HCT116 (cell line): Measurements from ENCODE around the gene KCNB1. TPM values are rescaled to one million over a fixed set of nuclear protein-coding genes. Genes with fewer than 3 reads are reported as not detected.

Source experiments
- ATAC-seq: fragments of 200-7000 bp; cut with Tn5 transposase; 2 replicates; pipeline ENCODE4 v1.9.1; 2020; ENCODE audit warnings: mild to moderate bottlenecking, moderate library complexity
- BruUV-seq: library from RNA; stranded (reverse); fragments of 400-500 nt; replicated peaks from 2 replicates; lab custom pipeline; 2021; lab: Mats Ljungman, UMichigan
- CTCF ChIA-PET: fragments of 300-600 bp; sonication (Branson Sonifier 250); formaldehyde crosslinking; loops from one replicate; lab custom pipeline; 2021; ENCODE audit warnings: antibody characterized with exemption; lab: Charles Lee
- POLR2A ChIA-PET: fragments of 300-600, 350-600 bp; sonication (Branson Sonifier 250); formaldehyde crosslinking; loops from one replicate; lab custom pipeline; 2021; ENCODE audit warnings: antibody characterized with exemption; lab: Charles Lee
- RAD21 ChIA-PET, 2 experiments: fragments of 300-600 bp; sonication (Branson Sonifier 250); formaldehyde crosslinking; loops; one replicate each; lab custom pipeline; 2023; ENCODE audit warnings: low total read pairs in 2 of 2; ENCODE audit not compliant: uncharacterized antibody in 2 of 2, unreplicated experiment in 2 of 2, low non-redundant PET in 1 of 2; lab: Charles Lee
- DNase-seq: peaks from one replicate; pipeline ENCODE4 v3.0.0-alpha.2; 2010; ENCODE audit warnings: low read depth, low spot score
- H2AFZ ChIP-seq: fragments of 200-600 bp; shearing (Covaris generic), sonication (generic); 2 replicates; pipeline ENCODE4 v1.6.1; 2017; ENCODE audit warnings: low read depth, mixed run types, mixed read lengths, antibody characterized with exemption, low read length; ENCODE audit not compliant: poor library complexity, severe bottlenecking
- H3K27ac ChIP-seq: 2 replicates; pipeline ENCODE4 v1.5.1; 2012; ENCODE audit warnings: low read depth, low read length
- H3K27me3 ChIP-seq: fragments of 200-600 bp; sonication (generic); 2 replicates; pipeline ENCODE4 v1.6.1; 2016; ENCODE audit warnings: mixed run types, low read length, mixed read lengths; ENCODE audit not compliant: insufficient read depth
- H3K36me3 ChIP-seq, 2 experiments: fragments of 200-500 bp in 1 of 2; fragments of 200-600 bp in 1 of 2; sonication (Bioruptor generic) in 1 of 2; sonication (generic) in 1 of 2; 2 replicates each; pipeline versions ENCODE4 v1.5.1 to v1.6.1; 2014 to 2016; ENCODE audit warnings: low read length in 2 of 2, inconsistent platforms in 1 of 2, mixed read lengths in 1 of 2, mixed run types in 1 of 2; ENCODE audit not compliant: insufficient read depth in 2 of 2, control insufficient read depth in 1 of 2
- H3K4me1 ChIP-seq, 2 experiments: fragments of 200-600 bp in 1 of 2; sonication (generic) in 1 of 2; 2 replicates each; pipeline versions ENCODE4 v1.5.1 to v1.6.1; 2012 to 2017; ENCODE audit warnings: low read length in 2 of 2, inconsistent platforms in 1 of 2, mild to moderate bottlenecking in 1 of 2, mixed read lengths in 1 of 2, mixed run types in 1 of 2, moderate library complexity in 1 of 2; ENCODE audit not compliant: insufficient read depth in 2 of 2, control insufficient read depth in 1 of 2
- H3K4me2 ChIP-seq: fragments of 200-600 bp; sonication (generic); 2 replicates; pipeline ENCODE4 v1.6.1; 2017; ENCODE audit warnings: mixed run types, low read length, mixed read lengths
- H3K4me3 ChIP-seq, 2 experiments: fragments of 200-600 bp in 1 of 2; sonication (generic) in 1 of 2; replicated peaks in 1 of 2; 2 replicates each; pipeline ENCODE4 v1.5.1; 2011 to 2016; ENCODE audit warnings: low read length in 2 of 2, control low read depth in 1 of 2, low read depth in 1 of 2, mild to moderate bottlenecking in 1 of 2, mixed read lengths in 1 of 2, mixed run types in 1 of 2
- H3K79me2 ChIP-seq: fragments of 200-600 bp; sonication (generic); 2 replicates; pipeline ENCODE4 v1.6.1; 2017; ENCODE audit warnings: mild to moderate bottlenecking, mixed run types, low read length, moderate library complexity, mixed read lengths; ENCODE audit not compliant: insufficient read depth
- H3K9ac ChIP-seq: fragments of 200-600 bp; sonication (generic); 2 replicates; pipeline ENCODE4 v1.6.1; 2016; ENCODE audit warnings: low read length, mixed read lengths
- H3K9me2 ChIP-seq: fragments of 200-600 bp; sonication (generic), shearing (Covaris generic); 2 replicates; pipeline ENCODE4 v1.6.1; 2017; ENCODE audit warnings: mixed run types, mild to moderate bottlenecking, moderate library complexity; ENCODE audit not compliant: insufficient read depth
- H3K9me3 ChIP-seq, 2 experiments: fragments of 200-500 bp in 1 of 2; fragments of 200-600 bp in 1 of 2; sonication (Bioruptor generic) in 1 of 2; sonication (generic) in 1 of 2; 2 replicates each; pipeline ENCODE4 v1.6.1; 2014 to 2017; ENCODE audit warnings: low read length in 2 of 2, mixed read lengths in 2 of 2, inconsistent platforms in 1 of 2, low read depth in 1 of 2, mild to moderate bottlenecking in 1 of 2, mixed run types in 1 of 2, moderate library complexity in 1 of 2; ENCODE audit not compliant: control insufficient read depth in 1 of 2, insufficient read depth in 1 of 2
- H4K20me1 ChIP-seq: fragments of 200-600 bp; sonication (generic), shearing (Covaris generic); 2 replicates; pipeline ENCODE4 v1.6.1; 2017; ENCODE audit warnings: mixed run types, mild to moderate bottlenecking, moderate library complexity; ENCODE audit not compliant: insufficient read depth
- CBX3 ChIP-seq: IDR thresholded peaks from 2 replicates; pipeline ENCODE4 v1.6.1; 2012; ENCODE audit warnings: low read depth
- CEBPB ChIP-seq: IDR thresholded peaks from 2 replicates; pipeline ENCODE4 v1.6.1; 2012; ENCODE audit warnings: low read depth
- EZH2 ChIP-seq: fragments of 200-600 bp; sonication (generic); IDR thresholded peaks from 2 replicates; pipeline ENCODE4 v1.6.1; 2017; ENCODE audit warnings: antibody characterized with exemption, mixed run types
- FOSL1 ChIP-seq: IDR thresholded peaks from 2 replicates; pipeline ENCODE4 v1.6.1; 2012; ENCODE audit warnings: low read depth
- POLR2A ChIP-seq: IDR thresholded peaks from 2 replicates; pipeline ENCODE4 v1.7.0; 2011; ENCODE audit warnings: borderline replicate concordance; ENCODE audit not compliant: insufficient read depth, insufficient read length; ENCODE audit errors: extremely low read depth
- RAD21 ChIP-seq: IDR thresholded peaks from 2 replicates; pipeline ENCODE4 v1.6.1; 2012; ENCODE audit warnings: low read depth, mild to moderate bottlenecking
- SIN3A ChIP-seq: IDR thresholded peaks from 2 replicates; pipeline ENCODE4 v1.6.1; 2012; ENCODE audit warnings: low read depth
- SP1 ChIP-seq: IDR thresholded peaks from 2 replicates; pipeline ENCODE4 v1.6.1; 2012; ENCODE audit warnings: low read depth
- TCF7L2 ChIP-seq: IDR thresholded peaks from 2 replicates; pipeline ENCODE4 v1.7.0; 2011; ENCODE audit warnings: borderline replicate concordance, inconsistent platforms; ENCODE audit not compliant: insufficient read depth, insufficient read length; ENCODE audit errors: extremely low read depth
- YY1 ChIP-seq: IDR thresholded peaks from 2 replicates; pipeline ENCODE4 v1.6.1; 2011; ENCODE audit warnings: low read length, low read depth, moderate library complexity, mild to moderate bottlenecking; ENCODE audit not compliant: insufficient replicate concordance; ENCODE audit errors: extremely low read depth
- ZFX ChIP-seq: fragments of 450-650 bp; IDR thresholded peaks from 2 replicates; pipeline ENCODE4 v1.6.1; 2017
- ZNF274 ChIP-seq: fragments of 200-500 bp; sonication (Bioruptor generic); IDR thresholded peaks from 2 replicates; pipeline ENCODE4 v1.6.1; 2014; ENCODE audit warnings: mild to moderate bottlenecking, low read depth, low read length, inconsistent platforms
- intact Hi-C: fragments of 100-400 bp; cut with micrococcal nuclease; formaldehyde crosslinking; loops from 2 replicates; pipeline ENCODE4 v1.10.0; 2022
- total RNA-seq: library from RNA; stranded (reverse); gene quantifications from one replicate; pipeline ENCODE4 v1.2.1, GENCODE V29; 2021; ENCODE audit not compliant: unreplicated experiment
- TF ChIP-seq, protein P1 (sequence below): IDR thresholded peaks from 2 replicates; pipeline ENCODE4 v1.6.1; 2012
- TF ChIP-seq, protein P2 (sequence below): IDR thresholded peaks from 2 replicates; pipeline ENCODE4 v1.6.1; 2011; ENCODE audit warnings: mild to moderate bottlenecking, low read length, moderate library complexity; ENCODE audit not compliant: insufficient replicate concordance; ENCODE audit errors: extremely low read depth

Gene KCNB1
- total RNA-seq, 1 experiment from 2014 or later = 0.79 TPM

DNA sequence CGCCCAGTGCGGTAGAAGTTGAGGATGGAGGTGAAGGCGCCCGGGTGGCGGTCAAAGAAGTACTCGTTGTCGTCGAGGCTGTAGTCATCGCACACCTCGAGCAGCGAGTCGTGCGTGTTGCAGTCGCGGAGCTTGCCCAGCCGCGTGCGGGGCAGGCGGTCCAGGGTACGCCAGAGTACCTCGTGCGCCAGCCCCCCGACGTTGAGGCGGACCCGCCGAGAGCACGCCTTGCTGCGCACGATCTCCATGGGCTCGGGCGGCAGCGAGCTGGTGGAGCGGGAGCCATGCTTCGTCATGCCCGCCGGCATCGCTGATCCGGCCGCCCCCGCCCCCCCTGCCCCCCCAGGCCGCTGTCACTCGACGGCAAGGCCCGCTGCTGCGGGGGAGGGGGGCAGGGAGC lies 295 bp downstream of the KCNB1 start:
- H3K79me2 ChIP-seq = no peaks in the 10 kb centered on the region
- H3K9me3 ChIP-seq = no peaks in the 10 kb centered on the region
- H2AFZ ChIP-seq = no peak overlapping the region
- H3K9ac ChIP-seq = no peak overlapping the region
- no peaks in the 10 kb centered on the region for H3K36me3 ChIP-seq
- intact Hi-C loops = loop anchor here (5.0 kb wide), 1 partner anchor 100 kb away; no protein-coding TSS in a partner anchor
- H3K4me1 ChIP-seq = peaks cover 0 to 10% of the 10 kb centered on the region in 2 experiments; a peak in 1 of 4 replicates
- POLR2A ChIA-PET = no interaction called here
- CTCF ChIA-PET = interaction anchor here (0.6 kb wide), 1 partner anchor 236 kb away, joined by 3 read pairs; no protein-coding TSS in a partner anchor
- no TSS peak for BruUV-seq
- H3K27ac ChIP-seq = no peak overlapping the region
- H4K20me1 ChIP-seq = no peaks in the 10 kb centered on the region
- no peak overlapping the region for H3K4me2 ChIP-seq
- ATAC-seq = no peak
- no peak for DNase-seq
- RAD21 ChIA-PET = no interaction called here
- H3K9me2 ChIP-seq = no peaks in the 10 kb centered on the region
- peaks cover 4% of the 10 kb centered on the region; the same call in 1 of the 2 replicates for H3K27me3 ChIP-seq
- no peak overlapping the region for H3K4me3 ChIP-seq
- TF ChIP-seq TCF7L2 (no peak), POLR2A (no peak), FOSL1 (no peak), CBX3 (no peak), ZNF274 (no peak), RAD21 (no peak), ZFX (no peak), SP1 (no peak), CEBPB (no peak)
- TF ChIP-seq, protein P1, sequence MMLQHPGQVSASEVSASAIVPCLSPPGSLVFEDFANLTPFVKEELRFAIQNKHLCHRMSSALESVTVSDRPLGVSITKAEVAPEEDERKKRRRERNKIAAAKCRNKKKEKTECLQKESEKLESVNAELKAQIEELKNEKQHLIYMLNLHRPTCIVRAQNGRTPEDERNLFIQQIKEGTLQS = no peak

DNA sequence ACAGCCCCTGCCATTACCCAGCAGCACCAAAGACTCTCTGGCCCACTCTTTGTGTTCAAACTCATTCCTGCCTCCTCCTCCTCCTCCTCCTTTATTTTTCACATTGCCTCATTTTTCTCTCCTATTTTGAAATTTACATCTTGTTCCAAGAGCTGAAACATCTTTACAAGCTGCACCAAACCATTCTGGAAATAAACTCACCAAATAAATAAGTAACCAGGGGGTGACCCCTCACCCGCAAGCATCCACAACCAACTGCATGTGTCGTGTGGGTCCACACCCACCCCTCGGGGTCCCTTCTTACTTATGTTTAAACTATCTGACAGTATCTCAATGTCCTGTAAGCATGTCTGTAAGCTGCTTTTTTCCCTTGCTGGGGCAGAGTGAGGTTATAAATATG lies 1.4 kb downstream of the KCNB1 start:
- Histone ChIP-seq H3K9me3 (no peaks in the 10 kb centered on the region), H3K9ac (no peak overlapping the region), H4K20me1 (no peaks in the 10 kb centered on the region), H3K4me1 (peaks cover 0 to 13% of the 10 kb centered on the region in 2 experiments; a peak in 1 of 4 replicates), H3K27ac (no peak overlapping the region), H3K79me2 (no peaks in the 10 kb centered on the region), H3K9me2 (no peaks in the 10 kb centered on the region), H3K36me3 (no peaks in the 10 kb centered on the region), H3K4me2 (no peak overlapping the region), H3K27me3 (no peaks in the 10 kb centered on the region), H3K4me3 (no peak overlapping the region), H2AFZ (no peak overlapping the region)
- POLR2A ChIA-PET = no interaction called here
- no peak for TF ChIP-seq SIN3A
- TF ChIP-seq YY1 = no peak
- TF ChIP-seq, protein P1 = no peak
- TF ChIP-seq EZH2 = no peak
- TF ChIP-seq FOSL1 = no peak
- TF ChIP-seq, protein P2, sequence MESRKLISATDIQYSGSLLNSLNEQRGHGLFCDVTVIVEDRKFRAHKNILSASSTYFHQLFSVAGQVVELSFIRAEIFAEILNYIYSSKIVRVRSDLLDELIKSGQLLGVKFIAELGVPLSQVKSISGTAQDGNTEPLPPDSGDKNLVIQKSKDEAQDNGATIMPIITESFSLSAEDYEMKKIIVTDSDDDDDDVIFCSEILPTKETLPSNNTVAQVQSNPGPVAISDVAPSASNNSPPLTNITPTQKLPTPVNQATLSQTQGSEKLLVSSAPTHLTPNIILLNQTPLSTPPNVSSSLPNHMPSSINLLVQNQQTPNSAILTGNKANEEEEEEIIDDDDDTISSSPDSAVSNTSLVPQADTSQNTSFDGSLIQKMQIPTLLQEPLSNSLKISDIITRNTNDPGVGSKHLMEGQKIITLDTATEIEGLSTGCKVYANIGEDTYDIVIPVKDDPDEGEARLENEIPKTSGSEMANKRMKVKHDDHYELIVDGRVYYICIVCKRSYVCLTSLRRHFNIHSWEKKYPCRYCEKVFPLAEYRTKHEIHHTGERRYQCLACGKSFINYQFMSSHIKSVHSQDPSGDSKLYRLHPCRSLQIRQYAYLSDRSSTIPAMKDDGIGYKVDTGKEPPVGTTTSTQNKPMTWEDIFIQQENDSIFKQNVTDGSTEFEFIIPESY = no peak
- no peak for DNase-seq
- CTCF ChIA-PET = no interaction called here
- RAD21 ChIA-PET = no interaction called here
- intact Hi-C loops = loop anchor here (5.0 kb wide), 1 partner anchor 99 kb away; no protein-coding TSS in a partner anchor
- no TSS peak for BruUV-seq
- ATAC-seq = no peak
